Measurements from ENCODE around the gene KLK12.

KLK12 gene

GRCh38 chr19:50981587-50982146 lies 53.1 kb downstream of the KLK12 start:
- H3K4me1 ChIP-seq (ENCODE audit: control insufficient read depth, insufficient read depth, low read length) = no peaks in the 10 kb centered on the region
- no peaks in the 10 kb centered on the region for H3K9me3 ChIP-seq (ENCODE audit: control insufficient read depth in 2 of 2, low read length in 2 of 2)
- no peak overlapping the region for H3K4me3 ChIP-seq (ENCODE audit: low read length in 2 of 2)
- no peaks in the 10 kb centered on the region for H3K36me3 ChIP-seq (ENCODE audit: control insufficient read depth in 2 of 2, insufficient read depth in 2 of 2, low read length in 2 of 2)
- H3K27ac ChIP-seq (ENCODE audit: low read length) = no peak overlapping the region
- no peak overlapping the region for H3K9ac ChIP-seq (ENCODE audit: low read length in 2 of 2)
- peaks cover 11 to 25% of the 10 kb centered on the region in 2 donors for H3K27me3 ChIP-seq (ENCODE audit: control insufficient read depth in 1 of 2, insufficient read depth in 2 of 2, low read length in 2 of 2)

- H3K4me1 ChIP-seq (ENCODE audit: control insufficient read depth, insufficient read depth, low read length) = no peaks in the 10 kb centered on the region
- H3K9me3 ChIP-seq (ENCODE audit: control insufficient read depth in 2 of 2, low read length in 2 of 2) = no peaks in the 10 kb centered on the region
- peaks cover 15 to 26% of the 10 kb centered on the region in 2 donors for H3K27me3 ChIP-seq (ENCODE audit: control insufficient read depth in 1 of 2, insufficient read depth in 2 of 2, low read length in 2 of 2)
- H3K9ac ChIP-seq (ENCODE audit: low read length in 2 of 2) = no peak overlapping the region
- H3K27ac ChIP-seq (ENCODE audit: low read length) = no peak overlapping the region
- H3K4me3 ChIP-seq (ENCODE audit: low read length in 2 of 2) = no peak overlapping the region
- no peaks in the 10 kb centered on the region for H3K36me3 ChIP-seq (ENCODE audit: control insufficient read depth in 2 of 2, insufficient read depth in 2 of 2, low read length in 2 of 2)
Observed at GRCh38 chr19:50980208-50980607, 54.6 kb downstream of the KLK12 start.

GRCh38 chr19:50979758-50980157 lies 55.0 kb downstream of the KLK12 start:
- Histone ChIP-seq H3K27ac (ENCODE audit: low read length) (no peak overlapping the region), H3K27me3 (ENCODE audit: control insufficient read depth in 1 of 2, insufficient read depth in 2 of 2, low read length in 2 of 2) (peaks cover 15 to 26% of the 10 kb centered on the region in 2 donors), H3K4me1 (ENCODE audit: control insufficient read depth, insufficient read depth, low read length) (no peaks in the 10 kb centered on the region), H3K36me3 (ENCODE audit: control insufficient read depth in 2 of 2, insufficient read depth in 2 of 2, low read length in 2 of 2) (no peaks in the 10 kb centered on the region), H3K4me3 (ENCODE audit: low read length in 2 of 2) (no peak overlapping the region), H3K9me3 (ENCODE audit: control insufficient read depth in 2 of 2, low read length in 2 of 2) (no peaks in the 10 kb centered on the region), H3K9ac (ENCODE audit: low read length in 2 of 2) (no peak overlapping the region)
